ENCODE results near the gene STK16. TPM values are rescaled to one million over a fixed set of nuclear protein-coding genes. Genes with fewer than 3 reads are reported as not detected.

STK16 gene
- total RNA-seq, 1 donor from 2014 or later, result 26.7 TPM

- Histone ChIP-seq H3K9me3 (no peaks in the 10 kb centered on the region), H3K27me3 (ENCODE audit: low read depth) (no peaks in the 10 kb centered on the region), H3K4me3 (no peak overlapping the region), H3K27ac (no peak overlapping the region), H3K4me1 (no peaks in the 10 kb centered on the region), H3K36me3 (no peaks in the 10 kb centered on the region)
- intact Hi-C loops (cut with DNase I), result no loop called here
- DNase-seq (no peak), ATAC-seq (no peak)
- TF ChIP-seq, protein P1, sequence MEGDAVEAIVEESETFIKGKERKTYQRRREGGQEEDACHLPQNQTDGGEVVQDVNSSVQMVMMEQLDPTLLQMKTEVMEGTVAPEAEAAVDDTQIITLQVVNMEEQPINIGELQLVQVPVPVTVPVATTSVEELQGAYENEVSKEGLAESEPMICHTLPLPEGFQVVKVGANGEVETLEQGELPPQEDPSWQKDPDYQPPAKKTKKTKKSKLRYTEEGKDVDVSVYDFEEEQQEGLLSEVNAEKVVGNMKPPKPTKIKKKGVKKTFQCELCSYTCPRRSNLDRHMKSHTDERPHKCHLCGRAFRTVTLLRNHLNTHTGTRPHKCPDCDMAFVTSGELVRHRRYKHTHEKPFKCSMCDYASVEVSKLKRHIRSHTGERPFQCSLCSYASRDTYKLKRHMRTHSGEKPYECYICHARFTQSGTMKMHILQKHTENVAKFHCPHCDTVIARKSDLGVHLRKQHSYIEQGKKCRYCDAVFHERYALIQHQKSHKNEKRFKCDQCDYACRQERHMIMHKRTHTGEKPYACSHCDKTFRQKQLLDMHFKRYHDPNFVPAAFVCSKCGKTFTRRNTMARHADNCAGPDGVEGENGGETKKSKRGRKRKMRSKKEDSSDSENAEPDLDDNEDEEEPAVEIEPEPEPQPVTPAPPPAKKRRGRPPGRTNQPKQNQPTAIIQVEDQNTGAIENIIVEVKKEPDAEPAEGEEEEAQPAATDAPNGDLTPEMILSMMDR (IDR thresholded peaks at IDR 0.05), result no peak
These were observed 25.7 kb downstream of the STK16 start for GRCh38 chr2:219271021-219271420.

DNA sequence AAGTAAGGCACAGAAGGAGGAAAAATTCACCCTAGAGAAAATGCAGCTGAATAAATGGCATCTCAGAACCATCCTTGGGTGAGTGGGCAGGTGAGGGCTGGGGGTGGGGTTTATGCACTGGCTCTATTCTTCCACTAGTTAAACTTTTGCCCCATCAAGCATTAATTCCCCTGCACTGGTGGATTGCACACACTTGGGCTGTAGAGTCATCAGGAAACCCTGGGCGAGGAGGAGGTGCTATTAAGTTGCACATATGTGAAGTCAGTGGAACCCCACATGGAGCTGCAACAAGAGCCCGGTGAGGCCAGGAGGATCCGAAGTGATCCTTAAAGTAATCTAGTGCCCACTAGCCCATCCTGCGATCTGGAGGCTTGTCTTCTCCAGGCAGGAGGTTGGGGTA, 27.1 kb downstream of the STK16 start:
- intact Hi-C loops (cut with DNase I), result no loop called here
- H3K4me1 ChIP-seq, result no peaks in the 10 kb centered on the region
- ATAC-seq (no peak), DNase-seq (no peak)
- no peaks in the 10 kb centered on the region for H3K27me3 ChIP-seq (ENCODE audit: low read depth)
- no peaks in the 10 kb centered on the region for H3K36me3 ChIP-seq
- no peak overlapping the region for H3K4me3 ChIP-seq
- TF ChIP-seq, protein P1 (IDR thresholded peaks at IDR 0.05), result no peak
- H3K9me3 ChIP-seq, result no peaks in the 10 kb centered on the region
- H3K27ac ChIP-seq, result no peak overlapping the region

- DNase-seq, result no peak
- H3K9me3 ChIP-seq, result no peaks in the 10 kb centered on the region
- H3K27me3 ChIP-seq (ENCODE audit: low read depth), result no peaks in the 10 kb centered on the region
- no peak overlapping the region for H3K4me3 ChIP-seq
- H3K27ac ChIP-seq, result no peak overlapping the region
- no peak for ATAC-seq
- TF ChIP-seq, protein P1 (IDR thresholded peaks at IDR 0.05), result no peak
- H3K36me3 ChIP-seq, result no peaks in the 10 kb centered on the region
- peaks cover 6% of the 10 kb centered on the region for H3K4me1 ChIP-seq
- intact Hi-C loops (cut with DNase I), result no loop called here
These were observed 27.7 kb downstream of the STK16 start for GRCh38 chr2:219272995-219273394.

GRCh38 chr2:219273937-219274336, 28.7 kb downstream of the STK16 start:
- no peaks in the 10 kb centered on the region for H3K27me3 ChIP-seq (ENCODE audit: low read depth)
- ATAC-seq, result peak; percentile 29 to 55
- intact Hi-C loops (cut with DNase I), result no loop called here
- no peak overlapping the region for H3K4me3 ChIP-seq
- H3K4me1 ChIP-seq, result peaks cover 14% of the 10 kb centered on the region
- H3K36me3 ChIP-seq, result no peaks in the 10 kb centered on the region
- H3K27ac ChIP-seq, result peak overlapping the region; percentile 78
- DNase-seq, result no peak
- H3K9me3 ChIP-seq, result no peaks in the 10 kb centered on the region
- TF ChIP-seq, protein P1 (IDR thresholded peaks at IDR 0.05), result no peak

DNA sequence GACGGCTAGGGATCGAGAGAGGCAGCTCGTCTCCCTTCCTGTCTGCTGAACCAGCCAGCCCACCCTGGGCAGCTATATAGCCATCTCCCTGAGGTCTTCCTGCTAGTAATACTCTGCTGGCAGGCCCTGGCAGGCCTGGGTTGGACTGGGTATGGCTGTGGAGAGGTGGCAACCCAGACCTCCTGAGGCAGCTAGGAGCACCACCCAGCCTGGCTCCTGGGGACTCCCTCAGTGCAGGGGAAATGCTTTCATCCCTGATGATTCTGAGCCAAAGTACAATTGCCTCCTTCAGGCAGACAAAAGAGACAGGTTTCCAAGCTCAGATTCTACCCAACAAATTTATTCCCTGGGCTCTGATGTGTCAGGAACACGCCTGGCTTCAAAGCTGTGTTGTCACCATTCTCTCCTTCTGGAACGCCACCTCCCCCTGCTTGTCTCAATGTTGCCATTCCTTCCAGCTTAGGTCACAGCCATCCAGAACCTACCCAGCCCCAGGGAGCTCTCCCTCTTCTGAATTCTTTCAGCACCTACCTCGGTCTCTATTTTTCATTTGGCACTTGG, 29.2 kb downstream of the STK16 start:
- Histone ChIP-seq H3K27me3 (ENCODE audit: low read depth) (no peaks in the 10 kb centered on the region), H3K9me3 (no peaks in the 10 kb centered on the region), H3K36me3 (no peaks in the 10 kb centered on the region), H3K4me3 (no peak overlapping the region), H3K4me1 (peaks cover 14% of the 10 kb centered on the region), H3K27ac (peak overlapping the region; percentile 78)
- DNase-seq (no peak), ATAC-seq (peak; percentile 8 to 51)
- intact Hi-C loops (cut with DNase I), result no loop called here
- TF ChIP-seq, protein P1 (IDR thresholded peaks at IDR 0.05), result no peak
